HG03460 (cell line): ENCODE measurements around the gene ELP2.

Experiments
- ATAC-seq: cut with Tn5 transposase; IDR thresholded peaks from one replicate; pipeline ENCODE4 v1.9.1; 2021; ENCODE audit not compliant: unreplicated experiment

Gene ELP2

GRCh38 chr18:36212301-36213171 lies 82.8 kb downstream of the ELP2 start:
- ATAC-seq: no peak

- ATAC-seq: no peak
These were observed 85.1 kb downstream of the ELP2 start for GRCh38 chr18:36214811-36215210.

- ATAC-seq: no peak
These were observed 85.9 kb downstream of the ELP2 start for GRCh38 chr18:36215577-36215976.

GRCh38 chr18:36217348-36217747 lies 87.6 kb downstream of the ELP2 start:
- no peak for ATAC-seq

- no peak for ATAC-seq
These were observed 99.5 kb downstream of the ELP2 start for GRCh38 chr18:36229188-36229587.
